Activated naive CD4-positive, alpha-beta T cell treated with anti-CD3 and anti-CD28 coated beads, Interleukin-2, amount 50 U/mL, for 72 hours (primary cell): ENCODE measurements around the gene RASL11B. TPM values are rescaled to one million over a fixed set of nuclear protein-coding genes. Genes with fewer than 3 reads are reported as not detected.
"Not testable (repeated sequence)": the region's sequence is repeated elsewhere in the genome, so short reads cannot be mapped to it uniquely, and the experiment has no call there.

ENCODE experiments used
- ATAC-seq, 2 donors: fragments of 150-1000 bp; cut with Tn5 transposase; 2 replicates each; pipeline ENCODE4 v1.10.0; 2021; ENCODE audit warnings: mild to moderate bottlenecking in 2 of 2, moderate library complexity in 2 of 2
- DNase-seq, 2 donors: peaks; one replicate each; pipeline ENCODE4 v3.0.0; 2021 to 2022; ENCODE audit warnings: low spot score in 2 of 2
- H3K27ac Mint-ChIP-seq, 2 donors: one replicate each; pipeline ENCODE4 v1.8.0; 2022; ENCODE audit warnings: mild to moderate bottlenecking in 2 of 2, mixed read lengths in 2 of 2
- H3K36me3 Mint-ChIP-seq, 2 donors: one replicate each; pipeline ENCODE4 v1.8.0; 2022; ENCODE audit warnings: mixed read lengths in 2 of 2
- H3K9me3 Mint-ChIP-seq, 2 donors: one replicate each; pipeline ENCODE4 v1.8.0; 2022; ENCODE audit warnings: mixed read lengths in 2 of 2
- total RNA-seq, 2 donors: library from RNA; stranded (reverse); gene quantifications; one replicate each; pipeline ENCODE4 v1.2.3, GENCODE V29; 2022

RASL11B gene, protein sequence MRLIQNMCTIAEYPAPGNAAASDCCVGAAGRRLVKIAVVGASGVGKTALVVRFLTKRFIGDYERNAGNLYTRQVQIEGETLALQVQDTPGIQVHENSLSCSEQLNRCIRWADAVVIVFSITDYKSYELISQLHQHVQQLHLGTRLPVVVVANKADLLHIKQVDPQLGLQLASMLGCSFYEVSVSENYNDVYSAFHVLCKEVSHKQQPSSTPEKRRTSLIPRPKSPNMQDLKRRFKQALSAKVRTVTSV
- under 1 TPM; 0.14 to 0.84 TPM for total RNA-seq

DNA sequence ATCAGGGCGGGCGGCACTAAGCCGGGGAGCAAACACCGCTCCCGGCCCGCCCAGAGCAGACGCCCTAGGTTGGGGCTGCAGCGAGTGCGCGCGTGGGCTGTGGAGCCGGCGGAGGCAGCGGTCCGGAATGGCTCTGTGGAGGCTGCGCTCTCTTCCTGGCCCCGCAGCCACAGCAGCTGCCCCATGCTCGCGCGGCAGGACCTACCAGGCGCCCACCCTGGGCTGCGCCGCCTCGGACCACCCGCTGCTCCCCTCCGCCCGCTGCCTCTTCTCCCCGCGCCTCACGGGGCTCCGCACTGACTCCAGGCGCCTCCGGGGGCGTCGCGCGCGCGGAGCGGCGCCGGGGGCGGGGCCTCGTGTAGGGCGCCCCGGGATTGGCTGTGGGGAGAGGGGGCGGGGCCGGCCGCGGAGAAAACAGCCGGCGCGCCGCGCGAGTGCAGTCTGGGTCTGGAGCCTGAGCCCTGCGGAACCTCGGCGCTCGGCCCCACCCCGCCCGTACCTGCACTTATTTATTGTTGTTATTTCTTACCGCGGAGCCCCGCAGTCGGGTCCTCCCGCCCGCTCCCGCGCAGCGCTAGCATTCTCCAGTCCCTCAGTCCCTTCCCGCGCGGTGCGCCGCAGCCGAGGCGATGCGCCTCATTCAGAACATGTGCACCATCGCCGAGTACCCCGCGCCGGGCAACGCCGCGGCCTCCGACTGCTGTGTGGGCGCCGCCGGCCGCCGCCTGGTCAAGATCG lies at the start of gene RASL11B:
Gene RASL11B (plus strand): TSS at position 439 of the 738 bp plus-strand sequence. CDS start 191 bp downstream, at position 630.
- ATAC-seq (peak; percentile 98), DNase-seq (peak; percentile 77 to 85)
- H3K36me3 Mint-ChIP-seq, result peaks cover 6 to 14% of the 10 kb centered on the region in 2 donors
- H3K9me3 Mint-ChIP-seq, result peaks cover 3 to 14% of the 10 kb centered on the region in 2 donors
- no peak within 1 kb of the TSS for H3K27ac Mint-ChIP-seq

- H3K9me3 Mint-ChIP-seq, result no peaks in the 10 kb centered on the region
- no peak for ATAC-seq
- DNase-seq, result no peak
- no peaks in the 10 kb centered on the region for H3K36me3 Mint-ChIP-seq
- H3K27ac Mint-ChIP-seq, result no peak overlapping the region
Measured at GRCh38 chr4:52813546-52813945, 48.6 kb upstream of the RASL11B start.

GRCh38 chr4:52822583-52822971 lies 39.5 kb upstream of the RASL11B start:
- Mint-ChIP-seq H3K27ac (peak overlapping the region in 1 of 2 donors; percentile 87), H3K9me3 (peaks cover 0 to 7% of the 10 kb centered on the region in 2 donors), H3K36me3 (peaks cover 0 to 18% of the 10 kb centered on the region in 2 donors)
- ATAC-seq (no peak), DNase-seq (no peak)

DNA sequence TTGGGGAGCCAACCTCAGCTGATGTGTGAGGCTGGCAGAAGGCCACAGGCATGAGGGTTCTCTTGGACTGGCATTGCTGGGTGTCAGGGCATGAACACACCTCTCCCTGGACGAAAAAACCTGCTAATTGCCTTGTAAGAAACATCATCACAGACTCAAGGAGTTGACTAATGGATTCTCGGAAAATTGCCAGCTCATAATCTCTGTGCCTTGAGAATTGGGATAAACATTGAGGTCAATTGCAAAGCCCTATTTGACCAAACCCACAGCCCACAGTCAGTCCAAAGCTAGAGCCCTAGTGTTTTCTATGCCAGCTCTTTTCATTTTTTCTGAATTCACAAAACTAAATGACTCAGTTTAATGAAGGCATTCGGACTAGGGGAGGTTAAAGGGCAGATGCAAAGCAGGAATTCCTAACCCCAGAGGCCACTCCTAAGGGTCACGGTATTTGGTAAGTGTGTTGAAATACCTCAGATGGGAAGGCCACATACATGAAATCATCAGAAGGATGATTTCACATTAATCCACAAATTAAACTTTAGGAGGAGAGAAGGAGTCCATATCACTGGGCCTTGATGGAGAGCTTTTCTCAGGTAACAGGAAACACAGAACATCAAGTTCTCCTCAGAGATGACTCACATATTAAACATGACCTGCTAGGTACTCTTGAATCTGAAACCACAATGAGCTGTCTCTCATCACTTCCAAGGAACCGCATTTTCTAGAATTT lies 39.0 kb upstream of the RASL11B start:
- H3K27ac Mint-ChIP-seq, result peak overlapping the region; percentile 86 to 87
- peak in 1 of 2 donors; percentile 16 for DNase-seq
- H3K9me3 Mint-ChIP-seq, result peaks cover 0 to 7% of the 10 kb centered on the region in 2 donors
- peak; percentile 84 to 92 for ATAC-seq
- H3K36me3 Mint-ChIP-seq, result peaks cover 0 to 18% of the 10 kb centered on the region in 2 donors

DNA sequence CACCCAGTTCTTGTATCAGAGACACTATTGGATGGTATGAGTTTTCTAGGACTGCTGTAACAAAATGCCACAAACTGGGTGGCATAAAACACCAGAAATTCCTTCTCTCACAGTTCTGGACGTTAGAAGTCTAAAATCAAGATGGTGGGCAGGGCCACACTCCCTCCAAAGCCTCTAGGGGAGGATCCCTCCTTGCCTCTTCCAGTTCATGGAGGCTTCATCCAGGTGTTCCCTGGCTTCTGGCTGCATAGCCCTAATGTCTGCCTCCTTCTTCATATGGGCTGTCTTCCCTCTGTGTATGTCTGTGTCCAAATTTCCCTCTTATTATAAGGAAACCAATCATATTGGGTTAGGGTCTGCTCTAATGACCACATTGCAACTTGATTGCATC lies 38.4 kb upstream of the RASL11B start:
- Mint-ChIP-seq H3K9me3 (peaks cover 0 to 7% of the 10 kb centered on the region in 2 donors), H3K27ac (peak overlapping the region; percentile 4 to 87), H3K36me3 (peaks cover 0 to 18% of the 10 kb centered on the region in 2 donors)
- DNase-seq (no peak), ATAC-seq (no peak)

GRCh38 chr4:52824270-52824602 lies 37.9 kb upstream of the RASL11B start:
- ATAC-seq (no peak), DNase-seq (no peak)
- peaks cover 0 to 18% of the 10 kb centered on the region in 2 donors for H3K36me3 Mint-ChIP-seq
- peak overlapping the region in 1 of 2 donors; percentile 87 for H3K27ac Mint-ChIP-seq
- peaks cover 0 to 7% of the 10 kb centered on the region in 2 donors for H3K9me3 Mint-ChIP-seq

DNA sequence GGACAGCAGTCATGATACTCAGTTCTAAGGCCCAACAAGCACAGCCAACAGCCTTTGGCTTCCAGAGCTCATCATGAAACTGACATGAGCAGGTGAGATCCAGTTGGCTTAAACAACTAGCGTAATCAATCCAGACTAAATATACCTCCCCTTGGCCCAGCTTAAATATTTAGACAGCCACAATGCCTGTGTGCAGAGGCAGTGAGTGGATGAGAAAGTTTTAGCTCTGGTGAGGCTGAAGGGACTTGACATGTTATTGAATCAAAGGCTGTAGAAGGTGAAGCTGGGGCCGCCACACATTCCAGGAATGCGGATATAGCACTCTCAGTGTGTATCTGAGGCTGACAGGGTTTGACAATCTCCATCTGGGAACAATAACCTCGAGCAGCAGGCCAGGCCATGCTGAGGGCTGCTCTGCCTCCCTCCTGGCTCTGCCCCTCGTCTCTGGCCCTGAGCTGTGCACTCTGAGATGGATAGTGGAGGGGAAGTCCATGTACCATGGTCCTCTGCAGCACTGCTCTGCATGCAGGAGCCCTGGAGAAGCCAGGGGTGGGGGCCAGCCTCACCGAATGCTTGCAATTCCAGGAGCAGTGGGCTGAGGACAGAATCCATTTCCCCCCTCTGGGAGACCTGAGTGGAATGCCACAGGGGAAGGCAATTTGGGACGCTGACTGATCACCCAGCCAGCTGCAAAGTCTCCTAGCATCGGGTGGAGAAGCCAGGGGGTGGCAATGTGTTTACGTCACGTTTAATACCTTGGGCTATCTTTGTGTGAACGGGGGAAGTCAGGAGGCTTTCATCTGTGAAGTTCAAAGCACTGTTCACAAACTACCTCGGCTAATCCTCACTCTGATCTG lies 37.3 kb upstream of the RASL11B start:
- Mint-ChIP-seq H3K9me3 (peaks cover 0 to 7% of the 10 kb centered on the region in 2 donors), H3K27ac (peak overlapping the region in 1 of 2 donors; percentile 87), H3K36me3 (peaks cover 0 to 18% of the 10 kb centered on the region in 2 donors)
- no peak for DNase-seq
- no peak for ATAC-seq

DNA sequence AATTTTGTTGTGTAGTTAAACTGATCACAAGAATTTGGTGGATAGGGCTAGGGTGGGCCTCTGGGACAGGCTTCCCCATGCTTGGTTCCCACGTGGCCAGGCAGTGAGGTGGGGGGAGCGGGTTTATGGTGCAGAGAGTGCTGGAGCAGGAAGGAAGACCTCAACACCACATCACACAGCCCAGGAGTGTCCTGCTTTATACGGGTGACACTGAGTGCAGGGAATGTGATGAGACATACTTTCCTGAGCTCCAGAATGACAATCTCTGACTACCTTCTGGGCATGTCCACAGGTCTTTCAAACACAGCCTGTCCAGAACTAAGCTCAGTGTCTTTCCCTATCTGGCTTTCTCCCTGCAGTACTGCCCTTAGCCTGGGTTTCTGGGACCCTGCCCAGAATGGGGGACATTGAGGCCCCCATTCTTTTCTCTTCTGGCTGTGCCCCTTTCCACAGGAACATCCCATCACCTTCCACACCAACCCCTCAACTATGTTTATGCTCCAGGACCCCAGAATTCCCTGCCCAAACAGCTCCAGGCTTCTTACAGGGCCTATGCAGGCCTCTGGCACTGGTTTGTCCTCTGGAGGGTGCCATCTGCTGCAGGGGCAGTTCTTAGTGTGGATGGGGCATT lies 36.5 kb upstream of the RASL11B start:
- peaks cover 0 to 18% of the 10 kb centered on the region in 2 donors for H3K36me3 Mint-ChIP-seq
- ATAC-seq, result peak in 1 of 2 donors; percentile 22
- H3K27ac Mint-ChIP-seq, result peak overlapping the region in 1 of 2 donors; percentile 87
- H3K9me3 Mint-ChIP-seq, result peaks cover 0 to 7% of the 10 kb centered on the region in 2 donors
- DNase-seq, result no peak

- Mint-ChIP-seq H3K9me3 (peaks cover 0 to 5% of the 10 kb centered on the region in 2 donors), H3K36me3 (no peaks in the 10 kb centered on the region), H3K27ac (no peak overlapping the region)
- DNase-seq (no peak), ATAC-seq (no peak)
Measured at GRCh38 chr4:52833941-52834525, 28.1 kb upstream of the RASL11B start.

DNA sequence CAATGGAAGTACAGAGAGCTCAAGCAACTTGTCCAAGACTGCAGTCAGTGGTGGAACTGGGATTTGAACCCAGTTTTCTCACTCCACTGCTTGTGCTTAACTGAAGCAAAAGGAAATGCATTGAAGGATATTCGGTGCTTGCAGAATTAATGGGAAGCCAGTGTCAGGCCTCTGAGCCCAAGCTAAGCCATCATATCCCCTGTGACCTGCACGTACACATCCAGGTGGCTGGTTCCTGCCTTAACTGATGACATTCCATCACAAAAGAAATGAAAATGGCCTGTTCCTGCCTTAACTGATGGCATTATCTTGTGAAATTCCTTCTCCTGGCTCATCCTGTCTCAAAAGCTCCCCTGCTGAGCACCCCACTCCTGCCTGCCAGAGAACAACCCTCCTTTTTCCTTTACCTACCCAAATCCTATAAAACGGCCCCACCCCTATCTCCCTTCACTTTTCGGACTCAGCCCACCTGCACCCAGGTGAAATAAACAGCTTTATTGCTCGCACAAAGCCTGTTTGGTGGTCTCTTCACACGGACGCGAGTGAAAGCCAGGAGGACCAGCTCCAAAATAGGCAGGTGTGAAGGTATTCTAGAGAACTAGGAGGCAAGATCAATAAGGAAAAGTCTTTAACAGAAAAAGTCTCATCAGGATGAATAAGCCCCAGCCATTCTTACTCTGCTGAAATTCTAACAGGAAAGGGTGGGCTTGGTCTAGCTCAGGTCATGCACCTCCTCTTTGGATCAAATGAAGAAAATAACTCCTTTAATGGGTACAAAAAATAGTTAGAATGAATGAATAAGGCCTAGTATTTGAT lies 27.3 kb upstream of the RASL11B start:
- ATAC-seq, DNase-seq, H3K9me3 Mint-ChIP-seq, H3K36me3 Mint-ChIP-seq, H3K27ac Mint-ChIP-seq: not testable (repeated sequence)

GRCh38 chr4:52836120-52836519 lies 26.0 kb upstream of the RASL11B start:
- ATAC-seq (no peak), DNase-seq (no peak)
- peaks cover 0 to 5% of the 10 kb centered on the region in 2 donors for H3K9me3 Mint-ChIP-seq
- no peak overlapping the region for H3K27ac Mint-ChIP-seq
- no peaks in the 10 kb centered on the region for H3K36me3 Mint-ChIP-seq

DNA sequence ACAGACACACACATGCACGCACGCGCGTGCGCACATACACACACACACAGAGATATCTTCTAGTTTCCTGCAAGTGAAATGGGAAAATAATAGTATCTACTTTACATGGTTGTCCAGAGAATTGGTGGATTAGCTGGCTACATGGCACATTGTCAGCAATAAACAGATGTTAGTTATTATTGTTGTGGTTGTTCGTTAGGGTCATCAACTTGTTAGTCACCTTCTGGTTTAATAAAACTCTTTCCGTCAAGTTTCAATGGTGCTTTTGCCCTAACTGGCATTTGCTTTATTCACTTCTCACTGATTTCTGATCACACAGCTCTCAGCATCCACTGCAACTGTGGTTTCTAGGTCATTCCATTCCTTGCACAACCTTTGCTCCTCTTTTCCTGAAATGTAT lies 25.4 kb upstream of the RASL11B start:
- Mint-ChIP-seq H3K36me3 (no peaks in the 10 kb centered on the region), H3K27ac (no peak overlapping the region), H3K9me3 (peaks cover 0 to 5% of the 10 kb centered on the region in 2 donors)
- ATAC-seq (no peak), DNase-seq (no peak)

DNA sequence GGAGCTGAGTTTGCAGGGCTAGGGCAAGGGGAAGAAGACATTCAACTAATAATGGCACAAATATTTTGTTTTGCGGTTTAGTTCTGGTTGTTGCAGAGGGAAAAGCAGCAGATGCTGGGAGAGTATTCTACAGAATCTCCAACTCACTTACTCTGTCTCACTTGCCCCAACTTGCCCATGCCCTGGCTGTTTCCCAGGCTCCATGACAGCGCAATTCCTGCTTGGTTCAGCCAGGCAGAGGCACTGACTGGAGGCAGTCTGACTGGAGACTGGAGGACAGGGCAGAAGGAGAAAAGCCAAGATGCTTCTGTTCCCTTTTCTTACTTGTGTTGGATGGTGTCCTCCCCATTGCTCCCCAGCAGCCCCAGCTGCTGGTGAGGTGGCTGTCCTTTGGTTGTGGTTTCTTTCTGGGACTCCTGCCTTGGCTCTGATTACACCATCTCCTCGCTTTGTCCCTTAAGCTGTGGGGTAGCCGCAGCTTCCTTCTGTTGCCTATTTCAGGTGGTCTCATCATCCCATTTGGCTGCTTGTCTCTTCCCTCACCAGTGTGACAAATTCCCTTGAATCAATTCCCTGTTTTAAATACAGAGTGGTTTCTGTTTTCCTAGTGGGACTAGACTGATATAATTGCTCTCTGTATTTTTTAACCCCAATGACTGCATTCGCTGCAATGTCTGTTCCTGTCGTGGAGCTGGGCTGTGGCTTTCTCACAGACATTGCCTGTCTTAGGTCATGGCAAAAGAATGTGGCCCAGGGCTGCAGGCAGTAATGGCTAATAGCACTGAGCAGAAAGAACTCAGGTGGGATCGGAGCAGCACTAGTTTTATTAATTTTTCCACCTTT lies 24.2 kb upstream of the RASL11B start:
- H3K27ac Mint-ChIP-seq, result peak overlapping the region in 1 of 2 donors; percentile 44

More for the DNA sequence above, 24.2 kb upstream of the RASL11B start:
- DNase-seq (no peak), ATAC-seq (no peak)
- H3K36me3 Mint-ChIP-seq, result no peaks in the 10 kb centered on the region
- H3K9me3 Mint-ChIP-seq, result no peaks in the 10 kb centered on the region
